ENCODE measurements around the gene TSHZ1.
A peak's percentile ranks its signal among the peaks of the same experiment; 100 is the strongest.

TSHZ1 gene

DNA sequence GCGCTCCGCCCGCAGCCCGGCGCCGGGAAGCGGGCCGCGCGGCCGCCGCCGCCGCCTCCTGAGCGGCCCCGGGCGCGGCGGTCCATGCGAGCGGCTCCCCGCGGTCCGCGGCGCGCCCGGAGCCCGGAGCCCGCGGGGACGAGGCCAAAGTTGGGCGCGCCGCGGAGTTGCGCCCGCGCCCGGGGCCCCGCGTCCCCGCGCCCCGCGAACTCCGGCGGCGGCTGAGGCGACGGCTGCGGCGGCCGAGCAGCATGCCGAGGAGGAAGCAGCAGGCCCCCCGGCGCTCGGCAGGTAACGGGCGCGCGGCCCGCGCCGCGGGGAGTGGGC, 992 bp downstream of the TSHZ1 start:
- TF ChIP-seq, protein P1, sequence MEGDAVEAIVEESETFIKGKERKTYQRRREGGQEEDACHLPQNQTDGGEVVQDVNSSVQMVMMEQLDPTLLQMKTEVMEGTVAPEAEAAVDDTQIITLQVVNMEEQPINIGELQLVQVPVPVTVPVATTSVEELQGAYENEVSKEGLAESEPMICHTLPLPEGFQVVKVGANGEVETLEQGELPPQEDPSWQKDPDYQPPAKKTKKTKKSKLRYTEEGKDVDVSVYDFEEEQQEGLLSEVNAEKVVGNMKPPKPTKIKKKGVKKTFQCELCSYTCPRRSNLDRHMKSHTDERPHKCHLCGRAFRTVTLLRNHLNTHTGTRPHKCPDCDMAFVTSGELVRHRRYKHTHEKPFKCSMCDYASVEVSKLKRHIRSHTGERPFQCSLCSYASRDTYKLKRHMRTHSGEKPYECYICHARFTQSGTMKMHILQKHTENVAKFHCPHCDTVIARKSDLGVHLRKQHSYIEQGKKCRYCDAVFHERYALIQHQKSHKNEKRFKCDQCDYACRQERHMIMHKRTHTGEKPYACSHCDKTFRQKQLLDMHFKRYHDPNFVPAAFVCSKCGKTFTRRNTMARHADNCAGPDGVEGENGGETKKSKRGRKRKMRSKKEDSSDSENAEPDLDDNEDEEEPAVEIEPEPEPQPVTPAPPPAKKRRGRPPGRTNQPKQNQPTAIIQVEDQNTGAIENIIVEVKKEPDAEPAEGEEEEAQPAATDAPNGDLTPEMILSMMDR (conservative IDR thresholded peaks at IDR 0.05; ENCODE audit: control insufficient read depth, insufficient read depth, low read depth, low read length) = no peak
- no peak for DNase-seq (ENCODE audit: low read depth)
- peak overlapping the region; percentile 64 for H3K4me3 ChIP-seq (ENCODE audit: control insufficient read depth, low read depth, low read length)

DNA sequence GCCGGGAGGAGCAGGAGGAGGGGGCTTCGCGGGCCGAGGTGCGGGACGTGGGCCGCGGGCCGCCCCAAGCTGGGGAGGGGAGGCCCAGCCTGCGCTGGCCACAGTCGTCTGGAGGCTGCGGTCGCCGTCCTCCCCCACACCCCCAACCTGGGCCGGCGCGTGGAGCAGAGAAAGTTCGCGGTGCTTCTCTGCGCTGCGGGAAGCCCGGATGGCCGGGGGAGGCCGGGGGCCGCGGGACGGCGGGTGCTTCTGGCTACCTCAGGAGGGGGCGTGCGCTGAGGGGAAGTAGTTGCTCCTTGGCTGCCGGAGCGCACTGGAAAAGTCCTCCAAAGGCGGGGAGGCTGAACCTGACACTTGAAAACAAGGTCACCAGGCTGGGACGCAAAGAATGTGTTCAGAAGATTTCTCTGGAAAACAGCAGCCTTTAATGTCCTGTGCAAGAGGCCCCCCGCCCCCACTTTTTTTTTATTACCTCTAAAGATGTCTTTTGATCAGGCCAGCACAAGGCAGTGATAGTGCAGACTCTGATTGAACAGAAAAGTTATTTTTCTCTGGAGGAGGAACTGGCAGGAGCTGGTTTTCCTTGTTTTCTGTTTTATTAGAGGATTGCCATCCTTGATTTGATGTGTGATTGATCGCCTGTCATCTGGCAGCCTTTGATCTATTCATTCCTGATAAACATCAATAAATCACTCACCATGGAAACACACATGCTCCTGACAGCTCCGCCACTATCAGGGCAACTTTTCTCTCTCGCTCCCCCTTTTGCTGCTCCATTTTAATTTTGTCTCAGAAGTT, 1.6 kb downstream of the TSHZ1 start:
- TF ChIP-seq, protein P1 (conservative IDR thresholded peaks at IDR 0.05; ENCODE audit: control insufficient read depth, insufficient read depth, low read depth, low read length) = no peak
- DNase-seq (ENCODE audit: low read depth) = no peak
- peak overlapping the region; percentile 64 for H3K4me3 ChIP-seq (ENCODE audit: control insufficient read depth, low read depth, low read length)

DNA sequence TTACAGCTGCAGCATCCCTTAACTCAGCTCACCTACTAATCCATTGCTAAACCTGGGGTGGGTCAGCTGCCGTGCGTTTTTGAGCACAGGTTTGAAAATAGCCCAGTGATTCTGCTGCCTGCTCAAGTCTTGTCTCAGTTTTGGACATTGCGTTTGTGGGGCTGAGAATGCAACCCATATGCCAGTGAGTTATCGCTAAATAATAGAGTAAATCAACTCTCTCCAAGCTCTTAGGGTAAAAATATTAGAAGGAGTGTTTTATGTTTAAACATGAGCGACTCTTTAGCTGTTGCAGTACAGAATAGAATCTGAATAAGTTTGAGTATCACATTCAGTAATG, 2.1 kb downstream of the TSHZ1 start:
- H3K4me3 ChIP-seq (ENCODE audit: control insufficient read depth, low read depth, low read length) = peak overlapping the region; percentile 64
- no peak for DNase-seq (ENCODE audit: low read depth)
- TF ChIP-seq, protein P1 (conservative IDR thresholded peaks at IDR 0.05; ENCODE audit: control insufficient read depth, insufficient read depth, low read depth, low read length) = no peak

- TF ChIP-seq, protein P1 (conservative IDR thresholded peaks at IDR 0.05; ENCODE audit: control insufficient read depth, insufficient read depth, low read depth, low read length) = no peak
- H3K4me3 ChIP-seq (ENCODE audit: control insufficient read depth, low read depth, low read length) = no peak overlapping the region
- peak; percentile 65 for DNase-seq (ENCODE audit: low read depth)
Observed at GRCh38 chr18:75213611-75214331, 3.2 kb downstream of the TSHZ1 start.

DNA sequence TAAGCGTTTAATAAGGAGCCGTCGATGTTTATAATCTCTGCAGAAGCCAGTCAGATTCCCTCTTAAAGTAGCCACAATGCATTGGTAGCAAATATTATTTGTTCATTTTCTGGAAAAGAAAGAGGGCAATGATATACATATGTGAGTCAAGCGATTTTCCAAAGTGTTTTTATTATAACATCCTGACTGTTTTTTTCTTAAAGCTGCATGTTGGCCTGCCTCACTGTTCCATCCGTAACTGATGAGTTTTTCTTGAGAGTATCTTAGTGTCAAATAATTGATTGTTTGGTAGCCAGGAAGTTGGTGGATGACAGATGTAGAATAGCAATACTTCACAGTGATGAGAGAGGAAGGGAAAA, 3.7 kb downstream of the TSHZ1 start:
- no peak overlapping the region for H3K4me3 ChIP-seq (ENCODE audit: control insufficient read depth, low read depth, low read length)
- TF ChIP-seq, protein P1 (conservative IDR thresholded peaks at IDR 0.05; ENCODE audit: control insufficient read depth, insufficient read depth, low read depth, low read length) = no peak
- DNase-seq (ENCODE audit: low read depth) = no peak

DNA sequence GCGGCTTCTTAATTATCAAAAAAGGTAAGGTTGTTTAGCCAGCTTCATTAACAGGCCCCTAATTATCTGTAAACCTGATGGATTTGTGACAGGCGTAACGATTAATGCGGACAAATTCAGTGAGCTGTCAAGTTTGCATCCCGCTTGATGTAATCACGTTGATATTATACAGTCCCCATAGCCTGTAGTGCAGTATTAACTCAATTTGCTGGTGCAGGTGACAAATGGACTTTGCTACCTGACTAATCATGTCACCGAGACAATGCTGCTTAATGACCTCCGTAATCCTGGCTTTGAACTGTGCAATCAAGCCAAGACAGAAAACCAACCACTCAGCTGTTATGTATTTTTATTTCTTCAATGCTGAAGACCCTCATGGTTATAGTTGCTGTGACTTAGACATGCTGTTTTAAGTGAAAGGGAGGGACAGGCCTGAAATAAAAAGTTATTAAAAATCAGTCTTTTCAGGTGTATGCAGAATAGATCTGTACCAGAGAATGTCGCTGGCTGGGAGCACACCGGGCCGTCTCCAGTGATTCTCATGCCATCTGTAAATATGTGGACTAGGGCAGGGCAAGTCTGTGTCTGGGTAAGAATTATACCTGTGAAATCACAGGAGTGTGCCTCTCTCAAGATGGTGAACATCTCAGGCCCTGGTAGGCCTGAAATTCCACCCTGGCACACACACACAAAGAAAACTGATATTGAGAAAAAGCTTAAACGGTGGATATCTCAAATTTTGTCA, 4.3 kb downstream of the TSHZ1 start:
- TF ChIP-seq, protein P1 (conservative IDR thresholded peaks at IDR 0.05; ENCODE audit: control insufficient read depth, insufficient read depth, low read depth, low read length) = no peak
- DNase-seq (ENCODE audit: low read depth) = no peak
- no peak overlapping the region for H3K4me3 ChIP-seq (ENCODE audit: control insufficient read depth, low read depth, low read length)

Measured in fibroblast of mammary gland (primary cell).